Measurements from ENCODE around the gene PI4KA. TPM values are rescaled to one million over a fixed set of nuclear protein-coding genes. Genes with fewer than 3 reads are reported as not detected.
A peak's percentile ranks its signal among the peaks of the same experiment; 100 is the strongest.

Gene PI4KA
- polyA plus RNA-seq, 3 donors, result 56.5 to 58.7 (median 57.4) TPM

- no peak for DNase-seq (ENCODE audit: low read depth in 3 of 3, low spot score in 2 of 3)
These were observed 39.1 kb downstream of the PI4KA start for GRCh38 chr22:20819471-20819870.

GRCh38 chr22:20818471-20818870 lies 40.1 kb downstream of the PI4KA start:
- DNase-seq (ENCODE audit: low read depth in 3 of 3, low spot score in 2 of 3), result no peak

GRCh38 chr22:20816559-20816958 lies 42.1 kb downstream of the PI4KA start:
- DNase-seq (ENCODE audit: low read depth in 3 of 3, low spot score in 2 of 3), result no peak

- DNase-seq (ENCODE audit: low read depth in 3 of 3, low spot score in 2 of 3), result no peak
These were observed 43.0 kb downstream of the PI4KA start for GRCh38 chr22:20815477-20816050.

- no peak for DNase-seq (ENCODE audit: low read depth in 3 of 3, low spot score in 2 of 3)
These were observed 44.3 kb downstream of the PI4KA start for GRCh38 chr22:20814221-20814808.

GRCh38 chr22:20813056-20813455 lies 45.6 kb downstream of the PI4KA start:
- no peak for DNase-seq (ENCODE audit: low read depth in 3 of 3, low spot score in 2 of 3)

- no peak for DNase-seq (ENCODE audit: low read depth in 3 of 3, low spot score in 2 of 3)
These were observed 46.5 kb downstream of the PI4KA start for GRCh38 chr22:20811971-20812660.

- DNase-seq (ENCODE audit: low read depth in 3 of 3, low spot score in 2 of 3), result no peak
These were observed 47.4 kb downstream of the PI4KA start for GRCh38 chr22:20811171-20811570.

GRCh38 chr22:20810645-20811044 lies 48.0 kb downstream of the PI4KA start:
- DNase-seq (ENCODE audit: low read depth in 3 of 3, low spot score in 2 of 3), result no peak

- no peak for DNase-seq (ENCODE audit: low read depth in 3 of 3, low spot score in 2 of 3)
These were observed 48.9 kb downstream of the PI4KA start for GRCh38 chr22:20809538-20810185.

- no peak for DNase-seq (ENCODE audit: low read depth in 3 of 3, low spot score in 2 of 3)
These were observed 49.8 kb downstream of the PI4KA start for GRCh38 chr22:20808844-20809243.

GRCh38 chr22:20807315-20807752 lies 51.3 kb downstream of the PI4KA start:
- DNase-seq (ENCODE audit: low read depth in 3 of 3, low spot score in 2 of 3), result no peak

GRCh38 chr22:20805972-20806471 lies 52.6 kb downstream of the PI4KA start:
- DNase-seq (ENCODE audit: low read depth in 3 of 3, low spot score in 2 of 3), result no peak

- no peak for DNase-seq (ENCODE audit: low read depth in 3 of 3, low spot score in 2 of 3)
These were observed 54.0 kb downstream of the PI4KA start for GRCh38 chr22:20804650-20805049.

- DNase-seq (ENCODE audit: low read depth in 3 of 3, low spot score in 2 of 3), result peak in 2 of 3 donors; percentile 9 to 23
These were observed 54.8 kb downstream of the PI4KA start for GRCh38 chr22:20803696-20804324.

GRCh38 chr22:20802922-20803553 lies 55.6 kb downstream of the PI4KA start:
- DNase-seq (ENCODE audit: low read depth in 3 of 3, low spot score in 2 of 3), result no peak

- DNase-seq (ENCODE audit: low read depth in 3 of 3, low spot score in 2 of 3), result no peak
These were observed 56.2 kb downstream of the PI4KA start for GRCh38 chr22:20802452-20802851.

GRCh38 chr22:20799449-20799848 lies 59.2 kb downstream of the PI4KA start:
- no peak for DNase-seq (ENCODE audit: low read depth in 3 of 3, low spot score in 2 of 3)

- DNase-seq (ENCODE audit: low read depth in 3 of 3, low spot score in 2 of 3), result no peak
These were observed 59.6 kb downstream of the PI4KA start for GRCh38 chr22:20798974-20799373.

- DNase-seq (ENCODE audit: low read depth in 3 of 3, low spot score in 2 of 3), result no peak
These were observed 60.4 kb downstream of the PI4KA start for GRCh38 chr22:20798218-20798617.

Data from right renal cortex interstitium (tissue), 3 donors.